ENCODE data around the gene C1QTNF6.

C1QTNF6 gene

GRCh38 chr22:37215890-37216289 lies 27.8 kb upstream of the C1QTNF6 start:
- Histone ChIP-seq H3K9me3 (ENCODE audit: insufficient read depth, low read depth, low read length) (peaks cover 4% of the 10 kb centered on the region), H2BK120ac (ENCODE audit: insufficient read depth, low read length, poor library complexity) (no peak overlapping the region), H3K27ac (ENCODE audit: low read depth, low read length) (no peak overlapping the region), H4K12ac (ENCODE audit: low read depth, low read length) (no peak overlapping the region), H4K91ac (ENCODE audit: low read depth, low read length) (no peak overlapping the region), H3K36me3 (ENCODE audit: control insufficient read depth in 1 of 2, insufficient read depth in 2 of 2, low read length in 2 of 2) (no peaks in the 10 kb centered on the region), H3K9ac (ENCODE audit: low read length) (no peak overlapping the region), H3K14ac (ENCODE audit: low read length) (no peak overlapping the region), H4K8ac (ENCODE audit: low read depth, low read length) (no peak overlapping the region), H2BK5ac (ENCODE audit: low read depth, low read length, poor library complexity) (no peak overlapping the region), H3K4ac (ENCODE audit: low read depth, low read length) (no peak overlapping the region), H3K4me1 (ENCODE audit: control insufficient read depth in 1 of 2, insufficient read depth in 2 of 2, low read length in 2 of 2) (no peaks in the 10 kb centered on the region), H3K27me3 (ENCODE audit: insufficient read depth, low read length) (no peaks in the 10 kb centered on the region), H2AFZ (ENCODE audit: insufficient read depth, low read length, poor library complexity) (no peak overlapping the region), H3K18ac (ENCODE audit: low read length) (no peak overlapping the region), H3K4me2 (ENCODE audit: low read length) (no peak overlapping the region), H3K79me2 (ENCODE audit: control insufficient read depth, insufficient read depth, low read length, poor library complexity) (no peaks in the 10 kb centered on the region), H3K4me3 (ENCODE audit: low read depth, low read length) (no peak overlapping the region), H3K23ac (ENCODE audit: low read length) (no peak overlapping the region), H3K79me1 (ENCODE audit: low read length) (no peaks in the 10 kb centered on the region), H2BK12ac (ENCODE audit: low read length) (no peak overlapping the region), H2AK5ac (ENCODE audit: low read length) (no peak overlapping the region)
- no CpG with 5 or more reads among the region's 9 CpGs for WGBS (ENCODE audit: extremely low coverage, insufficient coverage, insufficient read length)
- DNase-seq: no peak

GRCh38 chr22:37214731-37215030 lies 26.6 kb upstream of the C1QTNF6 start:
- no peaks in the 10 kb centered on the region for H3K4me1 ChIP-seq (ENCODE audit: control insufficient read depth in 1 of 2, insufficient read depth in 2 of 2, low read length in 2 of 2)
- H2BK120ac ChIP-seq (ENCODE audit: insufficient read depth, low read length, poor library complexity): no peak overlapping the region
- no peak overlapping the region for H3K4ac ChIP-seq (ENCODE audit: low read depth, low read length)
- no peaks in the 10 kb centered on the region for H3K36me3 ChIP-seq (ENCODE audit: control insufficient read depth in 1 of 2, insufficient read depth in 2 of 2, low read length in 2 of 2)
- H3K4me3 ChIP-seq (ENCODE audit: low read depth, low read length): no peak overlapping the region
- H3K27ac ChIP-seq (ENCODE audit: low read depth, low read length): no peak overlapping the region
- H3K9ac ChIP-seq (ENCODE audit: low read length): no peak overlapping the region
- H2BK12ac ChIP-seq (ENCODE audit: low read length): no peak overlapping the region
- no peak overlapping the region for H3K23ac ChIP-seq (ENCODE audit: low read length)
- H3K9me3 ChIP-seq (ENCODE audit: insufficient read depth, low read depth, low read length): peaks cover 4% of the 10 kb centered on the region
- no peak overlapping the region for H2BK5ac ChIP-seq (ENCODE audit: low read depth, low read length, poor library complexity)
- no peak overlapping the region for H4K12ac ChIP-seq (ENCODE audit: low read depth, low read length)
- H3K18ac ChIP-seq (ENCODE audit: low read length): no peak overlapping the region
- H3K79me1 ChIP-seq (ENCODE audit: low read length): no peaks in the 10 kb centered on the region
- H3K27me3 ChIP-seq (ENCODE audit: insufficient read depth, low read length): no peaks in the 10 kb centered on the region
- WGBS (ENCODE audit: extremely low coverage, insufficient coverage, insufficient read length): no CpG with 5 or more reads among the region's 13 CpGs
- no peak overlapping the region for H4K91ac ChIP-seq (ENCODE audit: low read depth, low read length)
- H3K4me2 ChIP-seq (ENCODE audit: low read length): no peak overlapping the region
- H3K79me2 ChIP-seq (ENCODE audit: control insufficient read depth, insufficient read depth, low read length, poor library complexity): no peaks in the 10 kb centered on the region
- H2AFZ ChIP-seq (ENCODE audit: insufficient read depth, low read length, poor library complexity): no peak overlapping the region
- H2AK5ac ChIP-seq (ENCODE audit: low read length): no peak overlapping the region
- DNase-seq: no peak
- H4K8ac ChIP-seq (ENCODE audit: low read depth, low read length): no peak overlapping the region
- H3K14ac ChIP-seq (ENCODE audit: low read length): no peak overlapping the region

GRCh38 chr22:37213941-37214730 lies 26.1 kb upstream of the C1QTNF6 start:
- no peak overlapping the region for H3K9ac ChIP-seq (ENCODE audit: low read length)
- no peak overlapping the region for H3K4me3 ChIP-seq (ENCODE audit: low read depth, low read length)
- H2BK120ac ChIP-seq (ENCODE audit: insufficient read depth, low read length, poor library complexity): no peak overlapping the region
- no peak overlapping the region for H2BK5ac ChIP-seq (ENCODE audit: low read depth, low read length, poor library complexity)
- H2AK5ac ChIP-seq (ENCODE audit: low read length): no peak overlapping the region
- peaks cover 4% of the 10 kb centered on the region for H3K9me3 ChIP-seq (ENCODE audit: insufficient read depth, low read depth, low read length)
- no peaks in the 10 kb centered on the region for H3K4me1 ChIP-seq (ENCODE audit: control insufficient read depth in 1 of 2, insufficient read depth in 2 of 2, low read length in 2 of 2)
- DNase-seq: no peak
- H3K18ac ChIP-seq (ENCODE audit: low read length): no peak overlapping the region
- H3K23ac ChIP-seq (ENCODE audit: low read length): no peak overlapping the region
- no peak overlapping the region for H2AFZ ChIP-seq (ENCODE audit: insufficient read depth, low read length, poor library complexity)
- H3K4ac ChIP-seq (ENCODE audit: low read depth, low read length): no peak overlapping the region
- H3K4me2 ChIP-seq (ENCODE audit: low read length): no peak overlapping the region
- no peak overlapping the region for H2BK12ac ChIP-seq (ENCODE audit: low read length)
- H3K79me2 ChIP-seq (ENCODE audit: control insufficient read depth, insufficient read depth, low read length, poor library complexity): no peaks in the 10 kb centered on the region
- no peak overlapping the region for H3K27ac ChIP-seq (ENCODE audit: low read depth, low read length)
- H4K12ac ChIP-seq (ENCODE audit: low read depth, low read length): no peak overlapping the region
- H3K27me3 ChIP-seq (ENCODE audit: insufficient read depth, low read length): no peaks in the 10 kb centered on the region
- no peaks in the 10 kb centered on the region for H3K36me3 ChIP-seq (ENCODE audit: control insufficient read depth in 1 of 2, insufficient read depth in 2 of 2, low read length in 2 of 2)
- no peak overlapping the region for H3K14ac ChIP-seq (ENCODE audit: low read length)
- no peaks in the 10 kb centered on the region for H3K79me1 ChIP-seq (ENCODE audit: low read length)
- H4K8ac ChIP-seq (ENCODE audit: low read depth, low read length): no peak overlapping the region
- no peak overlapping the region for H4K91ac ChIP-seq (ENCODE audit: low read depth, low read length)
- no CpG with 5 or more reads among the region's 13 CpGs for WGBS (ENCODE audit: extremely low coverage, insufficient coverage, insufficient read length)

GRCh38 chr22:37213218-37213855 lies 25.3 kb upstream of the C1QTNF6 start:
- no peaks in the 10 kb centered on the region for H3K36me3 ChIP-seq (ENCODE audit: control insufficient read depth in 1 of 2, insufficient read depth in 2 of 2, low read length in 2 of 2)
- no peak overlapping the region for H3K23ac ChIP-seq (ENCODE audit: low read length)
- H3K79me2 ChIP-seq (ENCODE audit: control insufficient read depth, insufficient read depth, low read length, poor library complexity): no peaks in the 10 kb centered on the region
- no peak overlapping the region for H3K18ac ChIP-seq (ENCODE audit: low read length)
- H3K14ac ChIP-seq (ENCODE audit: low read length): no peak overlapping the region
- H2AFZ ChIP-seq (ENCODE audit: insufficient read depth, low read length, poor library complexity): no peak overlapping the region
- no peak overlapping the region for H4K12ac ChIP-seq (ENCODE audit: low read depth, low read length)
- H3K27ac ChIP-seq (ENCODE audit: low read depth, low read length): no peak overlapping the region
- no peak overlapping the region for H2BK5ac ChIP-seq (ENCODE audit: low read depth, low read length, poor library complexity)
- DNase-seq: no peak
- H3K4me1 ChIP-seq (ENCODE audit: control insufficient read depth in 1 of 2, insufficient read depth in 2 of 2, low read length in 2 of 2): no peaks in the 10 kb centered on the region
- no peak overlapping the region for H3K4me2 ChIP-seq (ENCODE audit: low read length)
- no peak overlapping the region for H2AK5ac ChIP-seq (ENCODE audit: low read length)
- H4K8ac ChIP-seq (ENCODE audit: low read depth, low read length): no peak overlapping the region
- H3K79me1 ChIP-seq (ENCODE audit: low read length): no peaks in the 10 kb centered on the region
- H4K91ac ChIP-seq (ENCODE audit: low read depth, low read length): no peak overlapping the region
- no peak overlapping the region for H3K4ac ChIP-seq (ENCODE audit: low read depth, low read length)
- H3K4me3 ChIP-seq (ENCODE audit: low read depth, low read length): no peak overlapping the region
- peaks cover 3% of the 10 kb centered on the region for H3K9me3 ChIP-seq (ENCODE audit: insufficient read depth, low read depth, low read length)
- no peak overlapping the region for H3K9ac ChIP-seq (ENCODE audit: low read length)
- no CpG with 5 or more reads among the region's 18 CpGs for WGBS (ENCODE audit: extremely low coverage, insufficient coverage, insufficient read length)
- no peaks in the 10 kb centered on the region for H3K27me3 ChIP-seq (ENCODE audit: insufficient read depth, low read length)
- H2BK120ac ChIP-seq (ENCODE audit: insufficient read depth, low read length, poor library complexity): no peak overlapping the region
- no peak overlapping the region for H2BK12ac ChIP-seq (ENCODE audit: low read length)
